ENCODE measurements around the gene ESYT1. TPM values are rescaled to one million over a fixed set of nuclear protein-coding genes. Genes with fewer than 3 reads are reported as not detected.

The ESYT1 gene
- total RNA-seq, 1 experiment from 2014 or later = 152 TPM

GRCh38 chr12:56117778-56118687 is 10.0 kb upstream of the ESYT1 start, which contains the start of gene ZC3H10:
Gene ZC3H10, plus strand, starts transcription at chr12:56118266. Its CDS starts 2,297 bp downstream, at chr12:56120563.
- intact Hi-C loops (cut with micrococcal nuclease; ENCODE audit: unreplicated experiment) (loop anchor here (5.0 to 10.0 kb wide), 2 partner anchors 39 to 73 kb away; partner anchors contain the start of genes MYL6 and RPS26), in situ Hi-C loops (cut with HindIII; ENCODE audit: low pct_unique_long_range_greater_than_20kb, low sequenced_read_pairs) (no loop called here)
- TF ChIP-seq, protein P1, sequence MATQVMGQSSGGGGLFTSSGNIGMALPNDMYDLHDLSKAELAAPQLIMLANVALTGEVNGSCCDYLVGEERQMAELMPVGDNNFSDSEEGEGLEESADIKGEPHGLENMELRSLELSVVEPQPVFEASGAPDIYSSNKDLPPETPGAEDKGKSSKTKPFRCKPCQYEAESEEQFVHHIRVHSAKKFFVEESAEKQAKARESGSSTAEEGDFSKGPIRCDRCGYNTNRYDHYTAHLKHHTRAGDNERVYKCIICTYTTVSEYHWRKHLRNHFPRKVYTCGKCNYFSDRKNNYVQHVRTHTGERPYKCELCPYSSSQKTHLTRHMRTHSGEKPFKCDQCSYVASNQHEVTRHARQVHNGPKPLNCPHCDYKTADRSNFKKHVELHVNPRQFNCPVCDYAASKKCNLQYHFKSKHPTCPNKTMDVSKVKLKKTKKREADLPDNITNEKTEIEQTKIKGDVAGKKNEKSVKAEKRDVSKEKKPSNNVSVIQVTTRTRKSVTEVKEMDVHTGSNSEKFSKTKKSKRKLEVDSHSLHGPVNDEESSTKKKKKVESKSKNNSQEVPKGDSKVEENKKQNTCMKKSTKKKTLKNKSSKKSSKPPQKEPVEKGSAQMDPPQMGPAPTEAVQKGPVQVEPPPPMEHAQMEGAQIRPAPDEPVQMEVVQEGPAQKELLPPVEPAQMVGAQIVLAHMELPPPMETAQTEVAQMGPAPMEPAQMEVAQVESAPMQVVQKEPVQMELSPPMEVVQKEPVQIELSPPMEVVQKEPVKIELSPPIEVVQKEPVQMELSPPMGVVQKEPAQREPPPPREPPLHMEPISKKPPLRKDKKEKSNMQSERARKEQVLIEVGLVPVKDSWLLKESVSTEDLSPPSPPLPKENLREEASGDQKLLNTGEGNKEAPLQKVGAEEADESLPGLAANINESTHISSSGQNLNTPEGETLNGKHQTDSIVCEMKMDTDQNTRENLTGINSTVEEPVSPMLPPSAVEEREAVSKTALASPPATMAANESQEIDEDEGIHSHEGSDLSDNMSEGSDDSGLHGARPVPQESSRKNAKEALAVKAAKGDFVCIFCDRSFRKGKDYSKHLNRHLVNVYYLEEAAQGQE (IDR thresholded peaks at IDR 0.05; ENCODE audit: insufficient read depth in 1 of 2, low read depth in 2 of 2, low read length in 1 of 2) = no peak; a peak in 1 of 4 replicates
- TF ChIP-seq TCF7L2 (IDR thresholded peaks at IDR 0.05; ENCODE audit: low read depth, low read length) = peak; percentile 68
- TF ChIP-seq SIN3A (IDR thresholded peaks at IDR 0.05; ENCODE audit: borderline replicate concordance, insufficient read depth, low read depth, low read length) = peak; percentile 98; the same call in 1 of the 2 replicates
- peak; percentile 100 for TF ChIP-seq POLR2AphosphoS5 (IDR thresholded peaks at IDR 0.05; ENCODE audit: low read depth, low read length)
- TF ChIP-seq, protein P2, sequence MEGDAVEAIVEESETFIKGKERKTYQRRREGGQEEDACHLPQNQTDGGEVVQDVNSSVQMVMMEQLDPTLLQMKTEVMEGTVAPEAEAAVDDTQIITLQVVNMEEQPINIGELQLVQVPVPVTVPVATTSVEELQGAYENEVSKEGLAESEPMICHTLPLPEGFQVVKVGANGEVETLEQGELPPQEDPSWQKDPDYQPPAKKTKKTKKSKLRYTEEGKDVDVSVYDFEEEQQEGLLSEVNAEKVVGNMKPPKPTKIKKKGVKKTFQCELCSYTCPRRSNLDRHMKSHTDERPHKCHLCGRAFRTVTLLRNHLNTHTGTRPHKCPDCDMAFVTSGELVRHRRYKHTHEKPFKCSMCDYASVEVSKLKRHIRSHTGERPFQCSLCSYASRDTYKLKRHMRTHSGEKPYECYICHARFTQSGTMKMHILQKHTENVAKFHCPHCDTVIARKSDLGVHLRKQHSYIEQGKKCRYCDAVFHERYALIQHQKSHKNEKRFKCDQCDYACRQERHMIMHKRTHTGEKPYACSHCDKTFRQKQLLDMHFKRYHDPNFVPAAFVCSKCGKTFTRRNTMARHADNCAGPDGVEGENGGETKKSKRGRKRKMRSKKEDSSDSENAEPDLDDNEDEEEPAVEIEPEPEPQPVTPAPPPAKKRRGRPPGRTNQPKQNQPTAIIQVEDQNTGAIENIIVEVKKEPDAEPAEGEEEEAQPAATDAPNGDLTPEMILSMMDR (IDR thresholded peaks at IDR 0.05) = peak; percentile 72
- peaks cover 12% of the 10 kb centered on the region for H3K36me3 ChIP-seq (ENCODE audit: control insufficient read depth, insufficient read depth, low read length)
- POLR2A ChIA-PET = interaction anchor here (0.6 to 1.2 kb wide), 5 partner anchors 10 to 71 kb away, joined by 3 to 8 read pairs (median 3); partner anchors contain the start of genes ESYT1, MYL6 and SMARCC2
- ATAC-seq (peak; percentile 90), DNase-seq (ENCODE audit: low read depth, low spot score) (peak; percentile 100)
- H3K27ac ChIP-seq (ENCODE audit: low read length) = peak within 1 kb of the TSS; percentile 95
- peak within 1 kb of the TSS; percentile 69 to 100 for H3K4me3 ChIP-seq (ENCODE audit: low read depth in 2 of 2, low read length in 2 of 2)
- no peaks in the 10 kb centered on the region for H3K27me3 ChIP-seq (ENCODE audit: control insufficient read depth, insufficient read depth, low read length)
- CTCF ChIA-PET = interaction anchor here (1.0 to 1.6 kb wide), 4 partner anchors 10 to 72 kb away, joined by 3 to 14 read pairs (median 5); partner anchors contain the start of genes ESYT1 and SMARCC2
- peaks cover 30% of the 10 kb centered on the region for H3K4me1 ChIP-seq (ENCODE audit: control insufficient read depth, insufficient read depth, low read length)
- no TSS peak for BruUV-seq (replicated peaks)
- H3K9me3 ChIP-seq (ENCODE audit: control insufficient read depth, insufficient read depth, low read depth, low read length) = no peaks in the 10 kb centered on the region

DNA sequence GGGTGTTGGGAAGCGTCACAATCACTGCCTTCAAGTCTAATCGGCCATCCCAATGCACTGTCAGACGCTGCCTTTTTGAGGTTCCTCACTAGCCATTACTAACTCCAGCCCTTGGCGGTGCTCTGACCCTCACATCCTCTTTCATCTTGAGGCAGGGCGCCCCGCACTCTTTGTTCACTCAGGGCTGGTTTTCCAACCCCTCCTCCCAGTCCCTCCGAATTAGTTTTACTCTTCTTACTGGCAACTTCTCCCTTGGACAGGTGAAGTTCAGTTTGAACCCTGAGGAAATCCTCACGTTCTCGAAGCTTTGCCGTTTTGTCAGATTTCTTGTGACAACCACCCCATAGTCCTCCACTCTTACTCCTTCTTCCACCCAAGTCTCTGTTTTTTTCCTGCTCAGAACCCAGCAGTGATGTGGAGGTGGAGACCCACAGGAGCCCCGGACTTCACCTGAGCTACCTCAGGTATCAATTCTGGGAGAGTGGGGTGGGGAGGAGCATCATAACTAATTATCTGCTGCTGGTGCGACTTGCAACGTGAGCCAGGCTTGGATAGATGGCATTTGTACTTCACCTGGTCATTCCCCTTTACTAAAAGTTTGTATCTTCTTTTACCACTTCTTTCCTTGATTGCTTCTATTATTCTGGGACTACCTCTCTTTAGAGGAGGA is 9.2 kb upstream of the ESYT1 start:
- peak; percentile 2 for ATAC-seq
- no TSS peak for BruUV-seq (replicated peaks)
- ChIA-PET CTCF (interaction anchor here (1.0 to 1.6 kb wide), 5 partner anchors 9 to 71 kb away, joined by 3 to 14 read pairs (median 4); partner anchors contain the start of genes ESYT1 and SMARCC2), POLR2A (interaction anchor here (0.6 to 1.2 kb wide), 4 partner anchors 15 to 70 kb away, joined by 3 to 8 read pairs (median 3); partner anchors contain the start of genes MYL6 and SMARCC2)
- H3K36me3 ChIP-seq (ENCODE audit: control insufficient read depth, insufficient read depth, low read length) = peaks cover 8% of the 10 kb centered on the region; the same call in 1 of the 2 replicates
- H3K27ac ChIP-seq (ENCODE audit: low read length) = peak overlapping the region; percentile 82
- intact Hi-C loops (cut with micrococcal nuclease; ENCODE audit: unreplicated experiment) (loop anchor here (1.0 to 10.0 kb wide), 3 partner anchors 38 to 74 kb away; partner anchors contain the start of genes MYL6, RPS26 and SMARCC2), in situ Hi-C loops (cut with HindIII; ENCODE audit: low pct_unique_long_range_greater_than_20kb, low sequenced_read_pairs) (no loop called here)
- H3K4me3 ChIP-seq (ENCODE audit: low read depth in 2 of 2, low read length in 2 of 2) = peak overlapping the region; percentile 69 to 100
- no peak for DNase-seq (ENCODE audit: low read depth, low spot score)
- no peaks in the 10 kb centered on the region for H3K27me3 ChIP-seq (ENCODE audit: control insufficient read depth, insufficient read depth, low read length)
- H3K9me3 ChIP-seq (ENCODE audit: control insufficient read depth, insufficient read depth, low read depth, low read length) = no peaks in the 10 kb centered on the region
- H3K4me1 ChIP-seq (ENCODE audit: control insufficient read depth, insufficient read depth, low read length) = peaks cover 27% of the 10 kb centered on the region
- TF ChIP-seq, protein P2 (IDR thresholded peaks at IDR 0.05) = no peak
- TF ChIP-seq POLR2AphosphoS5 (IDR thresholded peaks at IDR 0.05; ENCODE audit: low read depth, low read length) = no peak
- TF ChIP-seq TCF7L2 (IDR thresholded peaks at IDR 0.05; ENCODE audit: low read depth, low read length) = no peak
- TF ChIP-seq, protein P1 (IDR thresholded peaks at IDR 0.05; ENCODE audit: insufficient read depth in 1 of 2, low read depth in 2 of 2, low read length in 1 of 2) = no peak
- no peak for TF ChIP-seq SIN3A (IDR thresholded peaks at IDR 0.05; ENCODE audit: borderline replicate concordance, insufficient read depth, low read depth, low read length)
